K562 (cell line): ENCODE measurements around the gene ZCCHC4. TPM values are rescaled to one million over a fixed set of nuclear protein-coding genes. Genes with fewer than 3 reads are reported as not detected.
A peak's percentile ranks its signal among the peaks of the same experiment; 100 is the strongest.

ENCODE experiments used
- ARID1B ChIP-seq: fragments of 450-650 bp; IDR thresholded peaks from 2 replicates; pipeline ENCODE4 v1.6.1; 2016; ENCODE audit warnings: antibody characterized with exemption, mild to moderate bottlenecking, inconsistent platforms
- ELF1 ChIP-seq: fragments of 200-800 bp; sonication (Bioruptor generic); IDR thresholded peaks from 2 replicates; pipeline ENCODE4 v1.6.1; 2016; ENCODE audit warnings: missing genetic modification characterization, missing compliant biosample characterization
- ELF2 ChIP-seq: fragments of 250-450 bp; sonication (Bioruptor Pico); IDR thresholded peaks from 2 replicates; pipeline ENCODE4 v1.5.0; 2021; ENCODE audit warnings: mild to moderate bottlenecking
- FIP1L1 ChIP-seq: fragments of 200-400 bp; formaldehyde crosslinking; IDR thresholded peaks from 2 replicates; pipeline ENCODE4 v1.6.1; 2018; ENCODE audit warnings: mild to moderate bottlenecking, low read depth, low read length; ENCODE audit not compliant: poor library complexity, severe bottlenecking
- FOXM1 ChIP-seq, 2 experiments: fragments of 450-650 bp in 1 of 2; sonication (generic) in 1 of 2; formaldehyde crosslinking in 1 of 2; IDR thresholded peaks; 2 replicates each; pipeline versions ENCODE4 v1.6.1 to v1.9.0; 2017 to 2022; ENCODE audit warnings: low read depth in 2 of 2, mild to moderate bottlenecking in 2 of 2, missing genetic modification reagents in 1 of 2, moderate library complexity in 1 of 2
- FOXP1 ChIP-seq: sonication (generic); formaldehyde crosslinking; IDR thresholded peaks from 2 replicates; pipeline ENCODE4 v1.8.0; 2022; ENCODE audit warnings: mild to moderate bottlenecking, missing genetic modification reagents
- NEUROD1 ChIP-seq: fragments of 150-350 bp; IDR thresholded peaks from 2 replicates; pipeline ENCODE4 v1.6.1; 2014; ENCODE audit warnings: borderline replicate concordance, low read length, low read depth; ENCODE audit not compliant: partially characterized antibody
- PBX2 ChIP-seq, 2 experiments: IDR thresholded peaks in 1 of 2; conservative IDR thresholded peaks in 1 of 2; 2 replicates each; pipeline ENCODE4 v1.6.1; 2016; ENCODE audit warnings: low read depth in 2 of 2, mild to moderate bottlenecking in 1 of 2, missing compliant biosample characterization in 1 of 2, missing genetic modification characterization in 1 of 2, moderate library complexity in 1 of 2
- POLR2A ChIP-seq: fragments of 450-650 bp; conservative IDR thresholded peaks from 2 replicates; pipeline ENCODE4 v1.6.1; 2016
- RBM34 ChIP-seq: fragments of 200-400 bp; formaldehyde crosslinking; IDR thresholded peaks from 2 replicates; pipeline ENCODE4 v1.6.1; 2018; ENCODE audit warnings: low read length, borderline replicate concordance; ENCODE audit not compliant: insufficient read depth
- SAP30 ChIP-seq: fragments of 200-600 bp; sonication (generic); IDR thresholded peaks from 2 replicates; pipeline ENCODE4 v1.6.1; 2012; ENCODE audit warnings: borderline replicate concordance, low read depth, mild to moderate bottlenecking, moderate library complexity, low read length, control low read depth, inconsistent platforms; ENCODE audit not compliant: insufficient read depth, poor library complexity, severe bottlenecking
- SMAD1 ChIP-seq: fragments of 150-350 bp; IDR thresholded peaks from 2 replicates; pipeline ENCODE4 v1.6.1; 2014; ENCODE audit warnings: low read length, low read depth; ENCODE audit not compliant: partially characterized antibody
- SRSF1 ChIP-seq: fragments of 200-400 bp; formaldehyde crosslinking; IDR thresholded peaks from 2 replicates; pipeline ENCODE4 v1.6.1; 2017; ENCODE audit warnings: mild to moderate bottlenecking, low read depth, low read length, moderate library complexity
- TAF9B ChIP-seq: fragments of 450-650 bp; IDR thresholded peaks from 2 replicates; pipeline ENCODE4 v1.6.1; 2018; ENCODE audit warnings: mild to moderate bottlenecking; ENCODE audit not compliant: partially characterized antibody
- ZNF217 ChIP-seq: sonication (generic); formaldehyde crosslinking; IDR thresholded peaks from 2 replicates; pipeline ENCODE4 v1.8.0; 2022; ENCODE audit warnings: mild to moderate bottlenecking, missing genetic modification reagents
- ZZZ3 ChIP-seq: fragments of 450-650 bp; IDR thresholded peaks from 2 replicates; pipeline ENCODE4 v1.6.1; 2016; ENCODE audit warnings: antibody characterized with exemption, mild to moderate bottlenecking, moderate library complexity
- polyA plus RNA-seq, 8 experiments: library from polyadenylated mRNA; depleted of rRNA in 4 of 8; stranded (reverse) in 5 of 8; unstranded in 3 of 8; fragments of >200 nt; fragmentation: Nextera tagmentation in 2 of 8; fragmentation: Illumina TruSeq in 1 of 8; extraction: Ambion mirVana in 2 of 8; extraction: Trizol in 1 of 8; gene quantifications; 2 replicates each; pipeline versions ENCODE4 v1.2.1 to v1.2.3, GENCODE V29; 2011 to 2014; ENCODE audit warnings: inconsistent platforms in 1 of 8, missing spikeins in 1 of 8
- total RNA-seq, 7 experiments: library from RNA; depleted of rRNA in 6 of 7; stranded (reverse); fragments of >200 nt in 6 of 7; fragmentation: Illumina TruSeq in 2 of 7; extraction: Trizol in 2 of 7; gene quantifications; 2 replicates each; pipeline versions ENCODE4 v1.2.1 to v1.2.3, GENCODE V29; 2011 to 2021; ENCODE audit warnings: low replicate concordance in 1 of 7
- TF ChIP-seq, protein P1 (sequence below): fragments of 250-450 bp; sonication (Bioruptor Pico); IDR thresholded peaks from 2 replicates; pipeline ENCODE4 v1.9.0; 2021; ENCODE audit warnings: mild to moderate bottlenecking, inconsistent platforms
- TF ChIP-seq, protein P2 (sequence below): sonication (generic); formaldehyde crosslinking; IDR thresholded peaks from 2 replicates; pipeline ENCODE4 v1.8.0; 2023; ENCODE audit warnings: mild to moderate bottlenecking, missing genetic modification reagents
- TF ChIP-seq, protein P3 (sequence below): fragments of 450-650 bp; IDR thresholded peaks from 2 replicates; pipeline ENCODE4 v1.6.1; 2016

ZCCHC4 gene
- total and polyA plus RNA-seq, 9 of the 15 experiments (the other 6 are each of a cell fraction or from before 2014, with no cell fraction given): 5.3 to 26.1 (median 15.2) TPM

- TF ChIP-seq PBX2 (CRISPR knock-in tag; IDR thresholded peaks at IDR 0.05; ENCODE audit: low read depth) (no peak), PBX2 (tag; conservative IDR thresholded peaks at IDR 0.05; ENCODE audit: low read depth) (no peak), TAF9B (peak; percentile 40), SMAD1 (peak; percentile 48), ELF1 (peak; percentile 93), FOXP1 (CRISPR knock-in tag) (no peak), ZNF217 (CRISPR knock-in tag) (no peak), FIP1L1 (no peak), SAP30 (no peak), FOXM1 (IDR thresholded peaks at IDR 0.05; ENCODE audit: low read depth) (no peak), FOXM1 (CRISPR knock-in tag; IDR thresholded peaks at IDR 0.05; ENCODE audit: low read depth) (0 out of 2 replicates have a peak, but pooled peaks have one; percentile 37), POLR2A (peak; percentile 91), SRSF1 (no peak), ZZZ3 (no peak), NEUROD1 (no peak), ARID1B (no peak), RBM34 (no peak), ELF2 (CRISPR knock-in tag) (peak; percentile 74; the same call in 1 of the 2 replicates)
- TF ChIP-seq, protein P1, sequence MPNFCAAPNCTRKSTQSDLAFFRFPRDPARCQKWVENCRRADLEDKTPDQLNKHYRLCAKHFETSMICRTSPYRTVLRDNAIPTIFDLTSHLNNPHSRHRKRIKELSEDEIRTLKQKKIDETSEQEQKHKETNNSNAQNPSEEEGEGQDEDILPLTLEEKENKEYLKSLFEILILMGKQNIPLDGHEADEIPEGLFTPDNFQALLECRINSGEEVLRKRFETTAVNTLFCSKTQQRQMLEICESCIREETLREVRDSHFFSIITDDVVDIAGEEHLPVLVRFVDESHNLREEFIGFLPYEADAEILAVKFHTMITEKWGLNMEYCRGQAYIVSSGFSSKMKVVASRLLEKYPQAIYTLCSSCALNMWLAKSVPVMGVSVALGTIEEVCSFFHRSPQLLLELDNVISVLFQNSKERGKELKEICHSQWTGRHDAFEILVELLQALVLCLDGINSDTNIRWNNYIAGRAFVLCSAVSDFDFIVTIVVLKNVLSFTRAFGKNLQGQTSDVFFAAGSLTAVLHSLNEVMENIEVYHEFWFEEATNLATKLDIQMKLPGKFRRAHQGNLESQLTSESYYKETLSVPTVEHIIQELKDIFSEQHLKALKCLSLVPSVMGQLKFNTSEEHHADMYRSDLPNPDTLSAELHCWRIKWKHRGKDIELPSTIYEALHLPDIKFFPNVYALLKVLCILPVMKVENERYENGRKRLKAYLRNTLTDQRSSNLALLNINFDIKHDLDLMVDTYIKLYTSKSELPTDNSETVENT (CRISPR knock-in tag): peak; percentile 54; the same call in 1 of the 2 replicates
- TF ChIP-seq, protein P2, sequence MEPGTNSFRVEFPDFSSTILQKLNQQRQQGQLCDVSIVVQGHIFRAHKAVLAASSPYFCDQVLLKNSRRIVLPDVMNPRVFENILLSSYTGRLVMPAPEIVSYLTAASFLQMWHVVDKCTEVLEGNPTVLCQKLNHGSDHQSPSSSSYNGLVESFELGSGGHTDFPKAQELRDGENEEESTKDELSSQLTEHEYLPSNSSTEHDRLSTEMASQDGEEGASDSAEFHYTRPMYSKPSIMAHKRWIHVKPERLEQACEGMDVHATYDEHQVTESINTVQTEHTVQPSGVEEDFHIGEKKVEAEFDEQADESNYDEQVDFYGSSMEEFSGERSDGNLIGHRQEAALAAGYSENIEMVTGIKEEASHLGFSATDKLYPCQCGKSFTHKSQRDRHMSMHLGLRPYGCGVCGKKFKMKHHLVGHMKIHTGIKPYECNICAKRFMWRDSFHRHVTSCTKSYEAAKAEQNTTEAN: no peak
- TF ChIP-seq, protein P3, sequence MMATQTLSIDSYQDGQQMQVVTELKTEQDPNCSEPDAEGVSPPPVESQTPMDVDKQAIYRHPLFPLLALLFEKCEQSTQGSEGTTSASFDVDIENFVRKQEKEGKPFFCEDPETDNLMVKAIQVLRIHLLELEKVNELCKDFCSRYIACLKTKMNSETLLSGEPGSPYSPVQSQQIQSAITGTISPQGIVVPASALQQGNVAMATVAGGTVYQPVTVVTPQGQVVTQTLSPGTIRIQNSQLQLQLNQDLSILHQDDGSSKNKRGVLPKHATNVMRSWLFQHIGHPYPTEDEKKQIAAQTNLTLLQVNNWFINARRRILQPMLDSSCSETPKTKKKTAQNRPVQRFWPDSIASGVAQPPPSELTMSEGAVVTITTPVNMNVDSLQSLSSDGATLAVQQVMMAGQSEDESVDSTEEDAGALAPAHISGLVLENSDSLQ: no peak
Measured at GRCh38 chr4:25376754-25377571, 64.4 kb downstream of the ZCCHC4 start, which contains the start of gene ANAPC4 (continued).
